Right lobe of liver (tissue), 4 donors: Measurements from ENCODE around the gene BLMH.

ENCODE experiments used
- POLR2A ChIP-seq: fragments of 450-650 bp; IDR thresholded peaks from one replicate; pipeline ENCODE4 v1.6.1; 2017; ENCODE audit warnings: antibody characterized with exemption, mild to moderate bottlenecking
- TF ChIP-seq, protein P1 (sequence below), 4 donors: fragments of 200-600 bp in 3 of 4; fragments of 450-650 bp in 1 of 4; IDR thresholded peaks; one replicate each; pipeline versions ENCODE4 v1.5.1 to v1.8.0; 2016 to 2022; ENCODE audit warnings: antibody characterized with exemption in 4 of 4, mild to moderate bottlenecking in 2 of 4
- donor health status: DM: no; HTN: no; CAD: no.
- donor health status: DM: no; HTN: no; CAD: no.
- donor health status: DM: no; HTN: yes; CAD: no.

GRCh38 chr17:30275911-30276310, 15.8 kb downstream of the BLMH start:
- TF ChIP-seq, protein P1, sequence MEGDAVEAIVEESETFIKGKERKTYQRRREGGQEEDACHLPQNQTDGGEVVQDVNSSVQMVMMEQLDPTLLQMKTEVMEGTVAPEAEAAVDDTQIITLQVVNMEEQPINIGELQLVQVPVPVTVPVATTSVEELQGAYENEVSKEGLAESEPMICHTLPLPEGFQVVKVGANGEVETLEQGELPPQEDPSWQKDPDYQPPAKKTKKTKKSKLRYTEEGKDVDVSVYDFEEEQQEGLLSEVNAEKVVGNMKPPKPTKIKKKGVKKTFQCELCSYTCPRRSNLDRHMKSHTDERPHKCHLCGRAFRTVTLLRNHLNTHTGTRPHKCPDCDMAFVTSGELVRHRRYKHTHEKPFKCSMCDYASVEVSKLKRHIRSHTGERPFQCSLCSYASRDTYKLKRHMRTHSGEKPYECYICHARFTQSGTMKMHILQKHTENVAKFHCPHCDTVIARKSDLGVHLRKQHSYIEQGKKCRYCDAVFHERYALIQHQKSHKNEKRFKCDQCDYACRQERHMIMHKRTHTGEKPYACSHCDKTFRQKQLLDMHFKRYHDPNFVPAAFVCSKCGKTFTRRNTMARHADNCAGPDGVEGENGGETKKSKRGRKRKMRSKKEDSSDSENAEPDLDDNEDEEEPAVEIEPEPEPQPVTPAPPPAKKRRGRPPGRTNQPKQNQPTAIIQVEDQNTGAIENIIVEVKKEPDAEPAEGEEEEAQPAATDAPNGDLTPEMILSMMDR (IDR thresholded peaks at IDR 0.05) = no peak
- no peak for TF ChIP-seq POLR2A
